WTC11 (cell line): ENCODE measurements around the gene ZNF423. TPM values are rescaled to one million over a fixed set of nuclear protein-coding genes. Genes with fewer than 3 reads are reported as not detected.

ENCODE experiments used
- ATAC-seq: fragments of 200-7000 bp; cut with Tn5 transposase; 2 replicates; pipeline ENCODE4 v1.10.0; 2021; ENCODE audit warnings: mild to moderate bottlenecking, moderate library complexity
- CTCF ChIA-PET: fragments of 300-600 bp; sonication (Branson Sonifier 250); formaldehyde crosslinking; loops from one replicate; lab custom pipeline; 2021; ENCODE audit warnings: antibody characterized with exemption; lab: Charles Lee
- POLR2A ChIA-PET: fragments of 350-600 bp; sonication (Branson Sonifier 250); formaldehyde crosslinking; loops from one replicate; lab custom pipeline; 2021; ENCODE audit warnings: antibody characterized with exemption; lab: Charles Lee
- DNase-seq: peaks from one replicate; pipeline ENCODE4 v3.0.0; 2021; ENCODE audit warnings: low spot score
- H3K27ac Mint-ChIP-seq: 2 replicates; pipeline ENCODE4 v1.8.0; 2021; ENCODE audit warnings: mixed read lengths
- H3K27me3 Mint-ChIP-seq: 2 replicates; pipeline ENCODE4 v1.8.0; 2021; ENCODE audit warnings: low read depth, mild to moderate bottlenecking, moderate library complexity, mixed read lengths
- H3K36me3 Mint-ChIP-seq: 2 replicates; pipeline ENCODE4 v1.8.0; 2021; ENCODE audit warnings: mixed read lengths
- H3K4me1 Mint-ChIP-seq: 2 replicates; pipeline ENCODE4 v1.8.0; 2022; ENCODE audit warnings: mixed read lengths
- H3K4me3 Mint-ChIP-seq: 2 replicates; pipeline ENCODE4 v1.8.0; 2021; ENCODE audit warnings: mild to moderate bottlenecking, moderate library complexity, mixed read lengths
- H3K9me3 Mint-ChIP-seq: 2 replicates; pipeline ENCODE4 v1.8.0; 2021; ENCODE audit warnings: mixed read lengths
- ATF2 ChIP-seq: sonication (generic); formaldehyde crosslinking; IDR thresholded peaks from 2 replicates; pipeline ENCODE4 v1.8.1; 2022; ENCODE audit warnings: low read depth, missing genetic modification reagents, borderline replicate concordance
- CTCF ChIP-seq: fragments of 200-600 bp; IDR thresholded peaks from 2 replicates; pipeline ENCODE4 v1.8.0; 2022; ENCODE audit warnings: antibody characterized with exemption
- E2F1 ChIP-seq: sonication (generic); formaldehyde crosslinking; IDR thresholded peaks from 2 replicates; pipeline ENCODE4 v1.8.0; 2022; ENCODE audit warnings: mild to moderate bottlenecking, missing genetic modification reagents
- ETV6 ChIP-seq: sonication (generic); formaldehyde crosslinking; IDR thresholded peaks from 2 replicates; pipeline ENCODE4 v1.8.1; 2022; ENCODE audit warnings: mild to moderate bottlenecking, missing genetic modification reagents
- GRHL2 ChIP-seq: fragments of 250-450 bp; sonication (Bioruptor Pico); IDR thresholded peaks from 2 replicates; pipeline ENCODE4 v1.8.0; 2022; ENCODE audit warnings: mild to moderate bottlenecking, moderate library complexity; ENCODE audit not compliant: insufficient replicate concordance, severe bottlenecking
- NFATC4 ChIP-seq: fragments of 250-450 bp; sonication (Bioruptor Pico); IDR thresholded peaks from 2 replicates; pipeline ENCODE4 v1.9.0; 2021; ENCODE audit warnings: mild to moderate bottlenecking
- NR3C1 ChIP-seq: sonication (generic); formaldehyde crosslinking; conservative IDR thresholded peaks from 2 replicates; pipeline ENCODE4 v1.8.1; 2023; ENCODE audit warnings: low read depth, mild to moderate bottlenecking, missing genetic modification reagents
- OVOL2 ChIP-seq: fragments of 250-450 bp; sonication (Bioruptor Pico); IDR thresholded peaks from 2 replicates; pipeline ENCODE4 v1.9.0; 2021; ENCODE audit warnings: mild to moderate bottlenecking, borderline replicate concordance
- PREB ChIP-seq: sonication (generic); formaldehyde crosslinking; IDR thresholded peaks from 2 replicates; pipeline ENCODE4 v1.8.1; 2022; ENCODE audit warnings: mild to moderate bottlenecking, missing genetic modification reagents, moderate library complexity, borderline replicate concordance
- SMAD3 ChIP-seq: sonication (generic); formaldehyde crosslinking; IDR thresholded peaks from 2 replicates; pipeline ENCODE4 v1.8.0; 2022; ENCODE audit warnings: missing genetic modification reagents, mild to moderate bottlenecking, borderline replicate concordance
- STAT6 ChIP-seq: sonication (generic); formaldehyde crosslinking; conservative IDR thresholded peaks from 2 replicates; pipeline ENCODE4 v1.8.1; 2023; ENCODE audit warnings: mild to moderate bottlenecking, low read depth, missing genetic modification reagents, moderate library complexity
- ZNF263 ChIP-seq: sonication (generic); formaldehyde crosslinking; IDR thresholded peaks from 2 replicates; pipeline ENCODE4 v1.8.1; 2022; ENCODE audit warnings: low read depth, mild to moderate bottlenecking, moderate library complexity, missing genetic modification reagents
- ZNF512 ChIP-seq: sonication (generic); formaldehyde crosslinking; IDR thresholded peaks from 2 replicates; pipeline ENCODE4 v1.8.1; 2022; ENCODE audit warnings: missing genetic modification reagents, borderline replicate concordance
- total RNA-seq: library from RNA; stranded (reverse); gene quantifications from 3 replicates; pipeline ENCODE4 v1.2.3, GENCODE V29; 2021

The ZNF423 gene
- total RNA-seq, 1 experiment from 2014 or later = 38.8 TPM

GRCh38 chr16:49596068-49596467 is 259.8 kb downstream of the ZNF423 start (continued):
- no peak for TF ChIP-seq PREB (CRISPR knock-in tag)
- no peak for TF ChIP-seq ZNF512 (CRISPR knock-in tag)
- TF ChIP-seq, all 79 proteins: peak for 0

- Mint-ChIP-seq H3K36me3 (no peaks in the 10 kb centered on the region), H3K9me3 (no peaks in the 10 kb centered on the region), H3K4me1 (peaks cover 46% of the 10 kb centered on the region), H3K27me3 (no peaks in the 10 kb centered on the region; the same call in 1 of the 2 replicates), H3K4me3 (no peak overlapping the region), H3K27ac (peak overlapping the region; percentile 47; the same call in 1 of the 2 replicates)
- CTCF ChIA-PET = interaction anchor here (0.6 to 4.3 kb wide), 9 partner anchors 11 to 263 kb away, joined by 3 to 100 read pairs (median 8); no protein-coding TSS in a partner anchor
- ATAC-seq (no peak), DNase-seq (no peak)
- TF ChIP-seq SMAD3 = no peak
- TF ChIP-seq ATF2 (CRISPR knock-in tag) = no peak
- TF ChIP-seq ETV6 (CRISPR knock-in tag) = no peak
- POLR2A ChIA-PET = no interaction called here
Observed at GRCh38 chr16:49594685-49595498, 261.0 kb downstream of the ZNF423 start.

- POLR2A ChIA-PET = interaction anchor here (0.6 kb wide), 1 partner anchor 173 kb away, joined by 3 read pairs; no protein-coding TSS in a partner anchor
- Mint-ChIP-seq H3K27ac (peak overlapping the region; percentile 6), H3K9me3 (no peaks in the 10 kb centered on the region), H3K4me1 (peaks cover 50% of the 10 kb centered on the region), H3K27me3 (no peaks in the 10 kb centered on the region; the same call in 1 of the 2 replicates), H3K4me3 (no peak overlapping the region), H3K36me3 (no peaks in the 10 kb centered on the region)
- TF ChIP-seq ZNF263 (CRISPR knock-in tag) (no peak), GRHL2 (no peak), NFATC4 (CRISPR knock-in tag) (no peak), CTCF (no peak)
- DNase-seq (no peak), ATAC-seq (no peak)
- CTCF ChIA-PET = interaction anchor here (1.0 to 4.3 kb wide), 14 partner anchors 12 to 327 kb away, joined by 3 to 100 read pairs (median 9); no protein-coding TSS in a partner anchor
Observed at GRCh38 chr16:49594153-49594552, 261.8 kb downstream of the ZNF423 start.

- ChIA-PET POLR2A (interaction anchor here (0.6 kb wide), 1 partner anchor 172 kb away, joined by 3 read pairs; no protein-coding TSS in a partner anchor), CTCF (interaction anchor here (0.7 to 4.3 kb wide), 59 partner anchors 8 to 328 kb away, joined by 3 to 100 read pairs (median 6); no protein-coding TSS in a partner anchor)
- H3K27ac Mint-ChIP-seq = no peak overlapping the region
- H3K9me3 Mint-ChIP-seq = peaks cover 4% of the 10 kb centered on the region
- peaks cover 56% of the 10 kb centered on the region for H3K4me1 Mint-ChIP-seq
- no peak for DNase-seq
- peak; percentile 14; the same call in 1 of the 2 replicates for ATAC-seq
- no peaks in the 10 kb centered on the region for H3K36me3 Mint-ChIP-seq
- H3K27me3 Mint-ChIP-seq = no peaks in the 10 kb centered on the region; the same call in 1 of the 2 replicates
- no peak overlapping the region for H3K4me3 Mint-ChIP-seq
- TF ChIP-seq E2F1 (CRISPR knock-in tag) (no peak), NR3C1 (CRISPR knock-in tag) (no peak), CTCF (no peak), STAT6 (CRISPR knock-in tag) (no peak), OVOL2 (CRISPR knock-in tag) (no peak)
Observed at GRCh38 chr16:49593424-49594040, 262.4 kb downstream of the ZNF423 start.
